WI38 (cell line): Measurements from ENCODE around the gene HDHD5.

ENCODE experiments used
- H3K4me3 ChIP-seq: 2 replicates; pipeline ENCODE4 v1.5.1; 2011; ENCODE audit warnings: low read depth, mild to moderate bottlenecking, control low read depth, low read length
- TF ChIP-seq, protein P1 (sequence below): IDR thresholded peaks from 2 replicates; pipeline ENCODE4 v1.5.1; 2012; ENCODE audit warnings: low read depth, mild to moderate bottlenecking, control low read depth, low read length

HDHD5 gene

DNA sequence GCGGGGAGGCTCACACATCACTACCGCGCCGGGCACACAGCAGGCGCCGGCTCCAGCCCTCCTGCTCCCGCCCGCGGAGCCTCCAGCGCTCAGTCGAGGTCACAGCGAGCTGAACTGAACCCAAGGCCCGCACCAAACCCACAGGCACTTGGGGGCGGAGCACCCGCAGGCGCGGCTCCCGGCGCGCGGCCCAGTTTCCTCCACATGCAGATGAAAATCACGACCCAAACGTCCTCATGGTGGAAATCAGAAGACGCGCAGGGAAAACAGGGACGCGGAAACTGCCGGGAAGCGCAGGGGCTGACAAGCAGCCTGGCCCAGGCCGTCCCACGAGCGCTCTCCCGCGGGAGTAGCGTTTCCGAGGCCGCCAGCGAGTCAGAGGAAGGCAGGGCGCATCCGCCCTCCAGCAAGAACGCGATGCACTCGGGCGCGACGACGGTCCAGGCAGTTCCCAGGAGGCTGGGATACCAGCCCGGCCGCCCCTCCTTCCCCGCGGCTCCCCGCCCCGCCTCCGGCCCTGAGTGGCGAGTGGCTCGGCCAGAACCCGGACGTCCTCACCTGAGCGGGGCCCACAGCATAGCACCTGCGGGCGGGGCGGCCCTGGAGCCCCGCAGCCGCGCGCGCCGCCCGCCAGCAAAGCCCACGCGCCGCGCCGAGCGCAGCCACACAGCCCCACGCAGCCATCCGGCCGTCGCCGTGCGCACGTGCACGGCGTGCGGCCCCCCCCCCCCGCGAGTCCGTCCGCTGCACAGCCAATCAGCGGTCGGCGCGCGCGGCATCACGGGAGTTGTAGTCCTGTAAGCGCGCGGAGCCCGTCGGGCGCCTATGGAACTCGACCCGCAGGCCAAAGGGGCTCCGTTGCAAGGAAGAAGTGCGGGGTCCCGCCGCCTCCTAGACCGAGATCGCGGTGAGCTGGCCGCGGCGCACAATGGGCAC, at the start of gene HDHD5:
TSS of gene HDHD5 (minus strand) at position 710 of the 936 bp plus-strand sequence. CDS start at position 684, 26 bp downstream.
- peak within 1 kb of the TSS; percentile 67 for H3K4me3 ChIP-seq
- TF ChIP-seq, protein P1, sequence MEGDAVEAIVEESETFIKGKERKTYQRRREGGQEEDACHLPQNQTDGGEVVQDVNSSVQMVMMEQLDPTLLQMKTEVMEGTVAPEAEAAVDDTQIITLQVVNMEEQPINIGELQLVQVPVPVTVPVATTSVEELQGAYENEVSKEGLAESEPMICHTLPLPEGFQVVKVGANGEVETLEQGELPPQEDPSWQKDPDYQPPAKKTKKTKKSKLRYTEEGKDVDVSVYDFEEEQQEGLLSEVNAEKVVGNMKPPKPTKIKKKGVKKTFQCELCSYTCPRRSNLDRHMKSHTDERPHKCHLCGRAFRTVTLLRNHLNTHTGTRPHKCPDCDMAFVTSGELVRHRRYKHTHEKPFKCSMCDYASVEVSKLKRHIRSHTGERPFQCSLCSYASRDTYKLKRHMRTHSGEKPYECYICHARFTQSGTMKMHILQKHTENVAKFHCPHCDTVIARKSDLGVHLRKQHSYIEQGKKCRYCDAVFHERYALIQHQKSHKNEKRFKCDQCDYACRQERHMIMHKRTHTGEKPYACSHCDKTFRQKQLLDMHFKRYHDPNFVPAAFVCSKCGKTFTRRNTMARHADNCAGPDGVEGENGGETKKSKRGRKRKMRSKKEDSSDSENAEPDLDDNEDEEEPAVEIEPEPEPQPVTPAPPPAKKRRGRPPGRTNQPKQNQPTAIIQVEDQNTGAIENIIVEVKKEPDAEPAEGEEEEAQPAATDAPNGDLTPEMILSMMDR: no peak

DNA sequence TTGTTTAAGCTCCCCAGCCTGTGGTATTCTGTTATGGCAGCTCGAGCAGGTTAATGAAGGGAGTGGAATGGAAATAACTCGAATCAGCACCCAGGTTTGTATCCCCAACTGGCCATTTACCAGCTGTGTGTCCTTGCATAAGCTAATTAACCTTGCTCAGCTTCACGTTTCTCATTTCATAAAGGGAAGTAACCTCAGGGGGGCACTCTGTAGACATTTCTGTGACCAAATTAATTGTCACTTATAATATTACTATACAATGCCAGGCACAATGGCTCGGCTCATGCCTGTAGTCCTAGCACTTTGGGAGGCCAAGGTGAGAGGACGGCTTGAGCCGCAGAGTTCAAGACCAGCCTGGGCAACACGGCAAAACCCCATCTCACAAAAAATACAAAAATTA, 46.4 kb upstream of the HDHD5 start:
- no peak overlapping the region for H3K4me3 ChIP-seq
- TF ChIP-seq, protein P1: no peak

DNA sequence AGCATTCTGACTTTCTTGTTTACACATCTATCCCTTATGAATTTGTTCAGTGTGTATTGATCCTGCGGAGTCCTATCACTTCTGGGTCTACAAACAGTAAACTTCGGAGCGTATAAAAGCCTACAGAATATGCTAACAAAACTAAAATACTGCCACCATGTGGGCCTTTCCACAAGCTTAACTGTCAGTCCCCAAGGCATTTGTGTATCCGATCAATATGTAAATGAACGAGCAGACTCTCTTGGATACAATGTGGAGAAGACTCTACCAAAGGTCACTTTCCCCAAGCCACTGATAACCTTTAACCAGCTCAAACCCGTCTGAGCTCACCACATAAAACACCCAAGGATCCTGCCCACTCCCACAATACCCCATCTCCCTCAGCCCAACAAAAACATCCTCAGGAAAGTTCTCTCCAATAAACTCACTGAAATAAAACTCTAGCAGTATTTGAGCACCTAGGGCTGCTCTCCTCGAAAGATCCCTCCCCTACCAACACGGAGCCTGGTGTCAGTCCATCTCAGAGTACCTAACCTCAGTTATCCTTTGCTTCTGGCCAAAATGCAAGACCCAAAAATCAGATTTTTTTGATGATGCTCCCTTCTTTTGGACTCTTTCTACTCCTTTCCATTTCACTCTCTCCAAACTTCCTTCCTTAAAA, 42.3 kb upstream of the HDHD5 start:
- no peak overlapping the region for H3K4me3 ChIP-seq
- TF ChIP-seq, protein P1: no peak

DNA sequence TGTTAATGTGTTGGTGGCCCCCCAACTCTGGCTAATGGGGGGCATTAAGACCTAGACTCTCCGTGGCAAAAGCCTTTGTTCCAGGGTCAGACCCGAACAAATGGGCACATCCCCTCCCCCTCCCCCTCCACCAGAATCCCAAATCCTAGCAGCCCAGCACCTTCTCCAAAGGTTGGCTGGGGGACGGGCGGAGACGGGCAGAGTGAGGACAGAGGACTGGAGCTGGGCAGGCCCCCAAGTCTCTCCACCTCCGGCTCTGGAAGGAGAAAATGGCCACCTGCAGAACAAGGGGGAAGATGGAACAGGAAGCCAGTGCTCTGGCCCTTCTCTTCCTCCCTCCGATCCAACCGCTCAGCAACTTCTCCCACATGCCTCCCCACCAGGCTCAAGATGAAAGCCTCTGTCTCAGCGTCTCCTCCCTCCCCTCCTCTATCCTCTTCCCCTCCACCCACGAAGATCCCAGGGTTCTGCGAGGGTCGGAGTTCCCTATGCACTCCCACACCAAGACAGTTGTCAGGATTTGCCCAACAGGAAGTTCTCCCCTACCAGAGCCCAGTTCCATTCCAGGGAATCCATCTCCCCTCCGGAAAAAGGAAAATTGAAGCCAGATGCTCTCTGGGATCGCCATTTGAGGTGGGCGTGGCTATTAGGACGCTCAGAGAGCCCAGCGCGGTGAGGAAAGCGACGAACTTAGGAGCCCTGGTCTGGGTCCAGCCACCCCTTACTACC, 40.1 kb upstream of the HDHD5 start:
- TF ChIP-seq, protein P1: no peak

DNA sequence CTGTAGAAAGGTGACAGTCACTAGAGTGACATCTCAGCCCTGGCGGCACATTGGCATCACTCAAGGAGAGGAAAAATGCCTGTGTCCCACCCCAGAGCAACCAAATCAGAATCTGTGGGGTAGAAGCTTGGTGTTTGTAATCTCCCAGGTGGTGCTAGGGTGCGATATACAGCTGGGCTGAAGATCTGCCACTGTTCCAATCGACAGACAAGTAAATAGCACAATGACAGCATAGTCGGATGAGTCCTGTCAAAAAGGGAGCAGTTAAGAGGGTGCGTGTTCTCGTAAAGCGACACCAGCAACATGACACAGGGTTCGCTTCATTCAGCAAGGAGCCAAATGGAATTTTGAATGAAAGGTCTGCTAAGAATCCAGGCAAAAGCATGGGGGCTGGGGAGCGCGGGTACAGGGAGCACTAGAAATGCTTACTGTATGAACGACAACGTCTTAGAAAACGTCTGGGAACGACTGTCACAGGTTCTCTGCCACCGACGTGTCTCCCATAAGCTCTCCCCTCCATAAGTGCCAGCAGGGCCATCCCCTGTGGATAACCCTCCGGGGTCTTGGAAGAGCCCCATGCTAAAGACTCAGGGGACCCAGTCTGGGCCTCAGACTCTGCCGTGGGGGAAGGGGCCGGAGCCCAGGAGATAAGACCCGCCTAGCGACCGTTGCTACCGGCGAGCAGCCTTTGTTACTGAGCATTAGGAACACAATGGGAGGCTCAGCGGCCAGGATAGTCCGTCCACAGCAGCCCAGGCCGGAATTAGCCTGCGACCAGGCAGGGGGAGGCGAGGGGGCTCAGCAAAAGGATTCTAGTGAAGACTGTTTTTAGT, 39.3 kb upstream of the HDHD5 start:
- H3K4me3 ChIP-seq: no peak overlapping the region
- TF ChIP-seq, protein P1: no peak

More for the DNA sequence above, 40.1 kb upstream of the HDHD5 start:
- no peak overlapping the region for H3K4me3 ChIP-seq

DNA sequence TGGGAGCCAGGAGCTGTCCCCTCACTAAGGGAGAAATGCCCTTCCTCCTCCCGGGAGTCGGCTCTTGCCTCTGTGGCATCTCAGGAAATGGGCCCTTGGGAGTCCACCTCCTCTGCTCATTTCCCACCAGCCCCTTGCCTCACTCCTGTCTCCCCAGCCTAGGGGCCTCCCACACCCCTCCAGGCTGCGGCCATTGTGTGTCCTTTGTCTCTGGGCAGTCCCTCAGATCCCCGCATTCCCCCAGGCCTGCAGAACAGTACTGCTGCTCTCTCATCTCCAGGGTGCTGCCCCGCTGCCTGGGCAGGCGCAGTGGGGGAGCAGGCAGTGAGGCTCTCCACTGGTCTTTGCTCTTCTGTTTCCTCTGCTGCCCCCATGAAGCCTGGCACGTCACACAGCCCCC, 35.1 kb upstream of the HDHD5 start:
- no peak overlapping the region for H3K4me3 ChIP-seq
- TF ChIP-seq, protein P1: no peak
